ENCODE data around the gene PIKFYVE.
"Not testable (repeated sequence)": the region's sequence is repeated elsewhere in the genome, so short reads cannot be mapped to it uniquely, and the experiment has no call there.

PIKFYVE gene, protein sequence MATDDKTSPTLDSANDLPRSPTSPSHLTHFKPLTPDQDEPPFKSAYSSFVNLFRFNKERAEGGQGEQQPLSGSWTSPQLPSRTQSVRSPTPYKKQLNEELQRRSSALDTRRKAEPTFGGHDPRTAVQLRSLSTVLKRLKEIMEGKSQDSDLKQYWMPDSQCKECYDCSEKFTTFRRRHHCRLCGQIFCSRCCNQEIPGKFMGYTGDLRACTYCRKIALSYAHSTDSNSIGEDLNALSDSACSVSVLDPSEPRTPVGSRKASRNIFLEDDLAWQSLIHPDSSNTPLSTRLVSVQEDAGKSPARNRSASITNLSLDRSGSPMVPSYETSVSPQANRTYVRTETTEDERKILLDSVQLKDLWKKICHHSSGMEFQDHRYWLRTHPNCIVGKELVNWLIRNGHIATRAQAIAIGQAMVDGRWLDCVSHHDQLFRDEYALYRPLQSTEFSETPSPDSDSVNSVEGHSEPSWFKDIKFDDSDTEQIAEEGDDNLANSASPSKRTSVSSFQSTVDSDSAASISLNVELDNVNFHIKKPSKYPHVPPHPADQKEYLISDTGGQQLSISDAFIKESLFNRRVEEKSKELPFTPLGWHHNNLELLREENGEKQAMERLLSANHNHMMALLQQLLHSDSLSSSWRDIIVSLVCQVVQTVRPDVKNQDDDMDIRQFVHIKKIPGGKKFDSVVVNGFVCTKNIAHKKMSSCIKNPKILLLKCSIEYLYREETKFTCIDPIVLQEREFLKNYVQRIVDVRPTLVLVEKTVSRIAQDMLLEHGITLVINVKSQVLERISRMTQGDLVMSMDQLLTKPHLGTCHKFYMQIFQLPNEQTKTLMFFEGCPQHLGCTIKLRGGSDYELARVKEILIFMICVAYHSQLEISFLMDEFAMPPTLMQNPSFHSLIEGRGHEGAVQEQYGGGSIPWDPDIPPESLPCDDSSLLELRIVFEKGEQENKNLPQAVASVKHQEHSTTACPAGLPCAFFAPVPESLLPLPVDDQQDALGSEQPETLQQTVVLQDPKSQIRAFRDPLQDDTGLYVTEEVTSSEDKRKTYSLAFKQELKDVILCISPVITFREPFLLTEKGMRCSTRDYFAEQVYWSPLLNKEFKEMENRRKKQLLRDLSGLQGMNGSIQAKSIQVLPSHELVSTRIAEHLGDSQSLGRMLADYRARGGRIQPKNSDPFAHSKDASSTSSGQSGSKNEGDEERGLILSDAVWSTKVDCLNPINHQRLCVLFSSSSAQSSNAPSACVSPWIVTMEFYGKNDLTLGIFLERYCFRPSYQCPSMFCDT (N-terminal part only)

DNA sequence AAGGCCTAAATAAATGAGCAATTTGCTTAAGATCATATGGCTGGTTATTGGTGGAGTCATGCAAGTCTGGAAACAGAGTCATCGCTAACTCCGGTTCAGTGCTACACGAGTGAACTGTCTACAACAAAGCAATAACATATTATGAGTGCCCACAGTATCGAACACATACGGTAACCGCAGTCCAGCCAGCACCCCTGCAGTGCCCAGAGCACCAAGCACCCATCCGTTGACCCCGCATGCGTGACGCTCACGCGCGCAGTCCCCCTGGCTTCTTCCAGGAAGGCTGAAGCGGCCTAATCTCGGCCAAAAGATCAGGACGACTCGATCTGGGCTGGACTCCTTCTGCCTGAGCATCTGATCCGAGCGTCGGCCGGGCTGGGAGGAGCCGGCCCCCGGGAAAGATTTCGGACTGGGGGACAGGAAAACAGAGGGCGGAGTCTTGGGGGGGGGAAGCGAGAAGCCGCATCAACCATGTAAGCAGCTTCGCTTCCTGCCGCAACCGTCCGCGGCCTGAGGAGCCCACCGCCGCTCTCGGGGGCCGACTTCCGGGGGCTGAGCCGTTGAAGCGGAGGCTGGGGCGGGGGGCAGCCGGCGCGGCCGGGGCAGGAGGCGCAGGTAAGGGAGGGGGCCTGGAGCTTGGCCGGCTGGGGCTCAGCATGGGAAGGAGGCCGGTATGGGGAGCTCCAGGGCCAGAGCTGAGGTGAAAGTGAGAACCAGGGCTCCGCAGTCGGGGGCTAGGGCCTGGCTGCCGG is at the start of gene PIKFYVE:
Gene PIKFYVE, plus strand, starts transcription at position 455 of the 752 bp plus-strand sequence. CDS start 5,265 bp downstream, outside the sequence.
- peak; percentile 86 to 99 (median 98) for DNase-seq

- DNase-seq, result not testable (repeated sequence)
Measured at GRCh38 chr2:208221873-208222272, 44.2 kb upstream of the PIKFYVE start.

DNA sequence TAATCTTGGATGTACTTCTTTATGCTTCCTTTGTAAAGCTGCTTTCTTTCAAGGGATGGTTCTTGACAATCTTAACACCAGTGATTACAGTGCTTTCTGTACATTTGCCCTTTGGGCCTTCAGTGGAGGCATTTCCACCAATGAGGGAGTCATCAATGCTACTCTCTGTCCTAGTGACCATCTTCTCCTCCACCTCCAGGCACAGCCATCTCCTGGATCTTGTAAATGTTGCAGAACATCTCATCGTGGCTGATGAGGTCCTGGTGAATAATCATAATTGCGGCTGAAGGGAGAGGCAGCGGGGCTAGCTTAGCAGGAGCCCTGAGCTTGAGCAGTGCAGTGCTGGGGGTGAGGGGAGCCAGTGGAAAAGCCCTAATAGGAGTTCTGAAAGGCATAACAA is 43.7 kb upstream of the PIKFYVE start:
- no peak for DNase-seq

- no peak for DNase-seq
Measured at GRCh38 chr2:208224802-208225201, 41.3 kb upstream of the PIKFYVE start.

DNA sequence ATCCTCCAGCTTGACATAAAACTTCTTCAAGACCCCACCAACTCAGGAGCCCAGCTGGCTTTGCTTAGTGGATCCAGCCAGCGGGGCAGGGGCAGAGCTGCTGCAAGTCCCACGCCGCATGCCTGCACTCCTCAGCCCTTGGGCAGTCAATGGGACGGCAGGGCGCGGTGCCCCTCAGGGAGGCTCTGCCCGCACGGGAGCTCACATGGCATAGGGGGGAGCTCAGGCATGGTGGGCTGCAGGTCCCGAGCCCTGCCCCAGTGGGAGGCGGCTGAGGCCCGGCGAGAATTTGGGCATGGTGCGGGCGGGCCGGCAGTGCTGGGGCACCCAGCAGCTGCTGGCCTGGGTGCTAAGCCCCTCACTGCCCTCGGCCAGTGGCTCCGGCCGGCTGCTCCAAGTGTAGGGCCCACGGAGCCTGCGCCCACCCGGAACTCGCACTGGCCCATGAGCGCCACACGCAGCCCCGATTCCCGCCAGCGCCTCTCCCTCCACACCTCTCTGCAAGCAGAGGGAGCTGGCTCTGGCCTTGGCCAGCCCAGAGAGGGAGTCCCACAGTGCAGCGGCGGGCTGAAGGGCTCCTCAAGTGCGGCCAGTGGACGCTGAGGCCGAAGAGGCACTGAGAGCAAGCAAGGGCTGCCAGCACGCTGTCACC is 38.3 kb upstream of the PIKFYVE start:
- no peak for DNase-seq

DNA sequence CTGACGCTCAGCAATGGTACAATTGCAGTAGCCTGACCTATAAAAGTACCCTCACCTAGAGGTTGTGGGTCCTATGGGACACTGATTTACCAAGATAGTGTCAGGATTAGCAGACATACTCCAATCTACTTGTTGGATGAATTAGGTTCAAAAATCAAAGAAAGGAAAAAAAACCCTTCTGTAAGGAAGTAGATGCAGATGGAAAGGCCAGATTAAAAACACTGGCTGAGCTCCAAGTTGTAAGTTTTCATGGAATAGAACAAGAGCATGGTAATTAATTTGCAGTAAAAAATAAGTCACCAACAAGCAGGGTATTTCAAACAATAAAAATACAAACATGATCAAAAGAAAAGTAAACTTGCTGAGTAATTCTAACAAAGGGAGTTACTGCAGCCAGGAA is 37.6 kb upstream of the PIKFYVE start:
- DNase-seq, result no peak

GRCh38 chr2:208234786-208235185 is 31.3 kb upstream of the PIKFYVE start:
- DNase-seq, result no peak

- DNase-seq, result no peak
Measured at GRCh38 chr2:208235860-208236259, 30.2 kb upstream of the PIKFYVE start.

GRCh38 chr2:208239770-208240493 is 26.1 kb upstream of the PIKFYVE start:
- no peak for DNase-seq

DNA sequence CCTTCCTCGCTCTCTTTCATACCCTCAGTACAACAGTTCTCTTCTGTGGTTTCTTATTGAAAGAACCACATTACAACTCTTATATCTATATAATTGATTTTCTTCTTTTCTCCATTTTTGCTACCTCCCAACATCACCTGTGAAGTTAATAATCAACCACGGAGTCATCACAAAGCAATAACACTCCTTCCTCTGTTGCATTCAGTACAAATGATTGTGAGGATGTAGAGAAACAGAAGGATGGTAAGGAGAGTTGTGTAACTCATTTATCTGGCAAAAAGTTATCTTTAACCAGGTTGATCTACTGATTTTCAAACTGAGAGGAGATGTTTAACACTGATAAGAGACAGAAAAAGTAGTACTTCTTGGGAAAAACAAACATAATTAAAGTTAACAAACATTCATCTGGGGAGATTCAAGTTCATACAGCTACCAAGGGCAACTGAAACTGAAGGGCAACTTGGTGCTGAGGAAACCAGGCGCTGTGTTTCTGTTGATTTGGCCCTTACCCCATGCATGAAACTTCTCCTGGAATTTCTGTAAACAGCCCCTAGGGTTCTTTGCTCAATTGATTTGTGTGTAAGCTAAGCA is 25.3 kb upstream of the PIKFYVE start:
- no peak for DNase-seq

GRCh38 chr2:208244422-208244821 is 21.6 kb upstream of the PIKFYVE start:
- no peak for DNase-seq

DNA sequence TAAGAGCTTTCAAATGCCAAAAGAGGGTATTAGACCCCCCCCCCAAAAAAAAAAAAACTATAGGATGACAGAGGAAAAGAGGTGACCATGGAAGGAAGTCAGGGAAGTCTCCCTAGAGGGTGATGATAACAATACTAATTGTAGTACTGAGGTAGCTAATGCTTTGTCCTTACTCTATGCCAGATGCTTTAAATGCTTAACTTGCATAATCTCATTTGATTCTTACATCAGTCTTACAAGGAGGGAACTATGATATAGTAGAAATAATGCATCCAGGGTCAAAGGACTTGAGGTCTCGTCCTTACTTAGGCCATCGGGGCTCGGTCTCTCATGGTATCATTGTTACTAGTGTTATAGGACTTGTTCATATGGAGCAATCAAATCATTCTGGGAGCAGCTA is 20.3 kb upstream of the PIKFYVE start:
- DNase-seq, result no peak

- DNase-seq, result no peak
Measured at GRCh38 chr2:208248601-208249000, 17.5 kb upstream of the PIKFYVE start.

DNA sequence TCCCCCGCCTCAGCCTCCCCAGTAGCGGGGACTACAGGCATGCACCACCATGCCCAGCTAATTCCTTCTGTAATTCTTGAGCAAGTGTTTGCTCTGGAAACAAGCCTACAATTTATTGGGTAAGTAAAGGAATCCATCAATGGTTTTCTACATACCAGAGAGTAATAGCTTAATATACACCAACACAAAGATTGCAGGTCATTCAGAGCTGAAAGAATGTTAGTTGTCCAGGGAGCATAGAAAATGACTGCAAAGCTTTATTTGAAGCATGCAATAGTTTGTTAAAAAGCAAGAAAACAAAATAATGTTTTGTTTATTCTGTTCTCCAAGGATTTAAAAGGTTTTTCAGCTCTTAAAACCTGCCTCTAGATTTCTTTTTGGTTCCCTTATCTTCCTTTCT is 16.8 kb upstream of the PIKFYVE start:
- no peak for DNase-seq

DNA sequence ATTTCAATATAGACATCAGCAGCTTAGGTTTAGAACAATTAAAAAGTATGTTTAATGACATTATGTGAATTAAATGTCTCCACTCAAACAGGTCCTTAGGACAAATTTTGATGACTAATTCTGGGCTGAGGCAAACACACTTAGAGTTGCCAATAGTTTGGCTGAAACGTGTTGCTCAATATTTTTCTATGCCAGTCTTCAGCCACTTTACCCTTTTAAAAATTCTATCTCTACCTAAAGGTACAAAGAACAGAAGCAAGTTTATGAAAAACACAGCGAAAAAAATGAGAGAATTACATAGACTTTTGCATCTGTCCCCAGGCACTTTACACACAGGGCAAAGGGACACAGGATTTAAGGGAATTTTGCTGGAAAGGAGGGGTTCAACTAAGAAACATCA is 15.7 kb upstream of the PIKFYVE start:
- DNase-seq, result no peak

DNA sequence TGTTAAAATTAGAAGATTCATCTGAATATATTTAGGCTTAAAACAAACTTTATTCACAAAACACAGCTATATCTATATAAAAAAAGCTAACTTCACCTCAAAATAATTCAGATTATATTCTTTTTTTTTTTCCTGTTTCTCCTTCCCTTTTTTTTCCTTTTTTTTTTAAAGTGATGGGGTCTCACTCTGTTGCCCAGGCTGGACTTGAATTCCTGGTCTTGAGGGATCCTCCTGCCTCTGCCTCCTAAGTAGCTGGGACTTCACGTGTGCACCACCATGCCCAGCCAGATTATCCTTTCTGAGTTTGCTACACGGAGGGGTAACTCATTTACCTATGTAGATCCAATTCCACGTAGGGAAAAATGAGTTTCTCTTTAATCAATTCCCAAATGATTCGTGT is 15.0 kb upstream of the PIKFYVE start:
- no peak for DNase-seq

DNA sequence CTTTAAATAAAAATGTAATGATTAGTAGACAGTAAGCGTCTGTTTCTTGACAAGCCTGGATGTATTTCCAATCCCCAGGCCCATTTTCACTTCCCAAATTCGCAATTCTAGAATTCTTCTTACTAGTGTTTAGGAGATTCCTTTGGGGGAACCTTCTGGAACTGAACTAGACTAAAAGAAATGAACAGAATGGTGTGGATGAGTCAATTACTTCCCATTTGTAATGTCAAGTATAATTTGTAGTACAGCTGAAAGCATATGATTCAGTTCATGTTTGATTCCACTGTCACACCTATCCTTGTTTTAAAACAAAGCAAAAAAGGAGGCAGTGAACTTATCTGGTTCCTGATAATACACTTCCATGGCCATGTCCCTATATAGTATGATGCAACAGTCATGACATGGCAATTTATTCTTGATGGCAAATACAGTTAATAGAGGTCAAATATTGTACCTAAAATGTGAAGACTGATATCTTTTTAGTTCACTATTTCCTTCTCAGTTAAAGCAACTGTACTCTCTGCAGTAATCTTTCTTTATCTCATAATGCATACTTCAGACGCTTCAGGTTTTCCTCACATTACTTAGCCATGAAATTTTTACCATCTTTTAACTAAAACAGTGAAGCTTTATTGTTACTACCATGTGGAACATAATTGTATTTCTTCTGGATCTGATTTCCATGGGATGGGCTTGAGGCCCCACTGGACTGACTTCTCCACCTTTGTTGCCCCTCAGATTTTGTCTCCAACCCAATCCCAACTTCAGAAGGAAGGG is 13.2 kb upstream of the PIKFYVE start:
- no peak for DNase-seq

- no peak for DNase-seq
Measured at GRCh38 chr2:208253600-208254117, 12.4 kb upstream of the PIKFYVE start.
